ENCODE data around the gene ELL2. TPM values are rescaled to one million over a fixed set of nuclear protein-coding genes. Genes with fewer than 3 reads are reported as not detected.
"Not testable (repeated sequence)": the region's sequence is repeated elsewhere in the genome, so short reads cannot be mapped to it uniquely, and the experiment has no call there.

ELL2 gene
- total and polyA plus RNA-seq, 2 donors, result 14.1 to 30.2 TPM

DNA sequence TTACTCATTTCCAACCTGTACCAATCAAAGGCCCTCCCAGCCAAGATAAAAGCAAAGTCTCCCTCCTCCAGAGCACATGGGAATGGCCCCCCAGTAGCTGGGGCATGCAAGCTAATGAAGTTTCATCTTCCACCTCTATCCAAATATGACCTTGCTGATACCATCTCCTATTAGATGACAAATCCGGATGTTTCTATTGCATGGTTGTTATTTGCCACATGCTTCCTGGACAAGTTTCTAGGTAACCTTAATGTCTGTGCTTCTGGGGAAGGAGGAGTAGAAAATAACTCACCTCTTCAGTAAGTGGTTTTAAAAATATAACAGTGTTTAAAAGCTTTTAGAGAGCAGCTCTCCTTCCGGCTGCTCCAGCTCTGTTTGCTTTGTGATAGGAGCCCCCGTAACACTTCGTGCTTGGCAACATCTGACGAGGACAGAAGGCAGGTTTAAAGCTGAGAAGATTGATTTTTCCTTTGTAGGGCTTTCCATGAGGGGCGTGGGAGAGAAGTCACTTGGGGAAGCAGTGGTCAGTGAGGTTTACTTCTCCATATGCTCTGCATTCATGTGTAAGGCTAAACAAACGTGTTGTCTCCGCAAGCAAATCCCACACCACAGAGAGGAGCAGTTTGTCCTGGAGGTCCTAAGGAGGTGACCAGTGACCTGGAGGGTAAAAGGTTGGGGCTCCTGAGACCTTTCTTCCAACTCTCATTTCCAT lies 98.8 kb downstream of the ELL2 start:
- Histone ChIP-seq H3K36me3 (ENCODE audit: insufficient read depth) (no peaks in the 10 kb centered on the region), H3K4me3 (ENCODE audit: low read depth, low read length) (no peak overlapping the region), H3K27ac (ENCODE audit: low read depth) (peak overlapping the region; percentile 51), H3K4me1 (ENCODE audit: insufficient read depth) (peaks cover 2% of the 10 kb centered on the region)
- 84% methylated on average over 8 of the region's 8 CpGs for WGBS
- no peak for DNase-seq (ENCODE audit: extremely low spot score)

DNA sequence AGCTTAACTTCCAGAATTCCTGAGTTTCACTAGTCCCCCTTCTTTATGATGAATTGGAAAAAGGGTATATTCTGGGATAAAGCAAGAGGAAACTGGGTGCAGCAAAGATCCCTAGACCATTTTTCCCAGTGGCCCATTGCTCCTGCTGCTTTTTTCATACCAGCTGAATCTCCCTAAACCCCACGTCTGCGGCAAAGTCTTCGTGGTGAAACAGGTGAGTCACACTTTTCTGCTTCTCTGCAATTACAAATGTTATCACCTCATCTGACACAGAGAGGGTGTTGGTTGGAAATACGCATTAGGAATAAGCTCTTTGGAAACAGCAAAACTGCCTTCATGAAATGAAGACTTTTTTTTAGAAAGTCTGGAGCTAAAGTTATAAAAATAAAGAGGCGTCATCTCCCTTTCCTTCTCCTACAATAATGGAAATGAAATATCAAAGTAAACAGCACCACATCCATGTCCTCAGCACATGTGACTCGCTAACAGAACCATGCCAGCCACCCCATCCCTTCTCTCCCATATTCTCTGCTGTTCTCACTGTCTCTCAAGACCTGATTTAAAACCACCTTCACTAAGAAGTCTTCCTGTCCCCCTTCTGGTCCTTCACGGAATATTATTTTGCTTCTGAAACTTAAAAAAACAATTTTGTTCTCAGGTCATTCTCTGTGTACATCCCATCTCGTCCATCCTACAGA lies 99.6 kb downstream of the ELL2 start:
- Histone ChIP-seq H3K4me3 (ENCODE audit: low read depth, low read length) (no peak overlapping the region), H3K4me1 (ENCODE audit: insufficient read depth) (peaks cover 2% of the 10 kb centered on the region), H3K36me3 (ENCODE audit: insufficient read depth) (no peaks in the 10 kb centered on the region), H3K27ac (ENCODE audit: low read depth) (peak overlapping the region; percentile 56)
- 81% methylated on average over 8 of the region's 8 CpGs for WGBS
- no peak for DNase-seq (ENCODE audit: extremely low spot score)

DNA sequence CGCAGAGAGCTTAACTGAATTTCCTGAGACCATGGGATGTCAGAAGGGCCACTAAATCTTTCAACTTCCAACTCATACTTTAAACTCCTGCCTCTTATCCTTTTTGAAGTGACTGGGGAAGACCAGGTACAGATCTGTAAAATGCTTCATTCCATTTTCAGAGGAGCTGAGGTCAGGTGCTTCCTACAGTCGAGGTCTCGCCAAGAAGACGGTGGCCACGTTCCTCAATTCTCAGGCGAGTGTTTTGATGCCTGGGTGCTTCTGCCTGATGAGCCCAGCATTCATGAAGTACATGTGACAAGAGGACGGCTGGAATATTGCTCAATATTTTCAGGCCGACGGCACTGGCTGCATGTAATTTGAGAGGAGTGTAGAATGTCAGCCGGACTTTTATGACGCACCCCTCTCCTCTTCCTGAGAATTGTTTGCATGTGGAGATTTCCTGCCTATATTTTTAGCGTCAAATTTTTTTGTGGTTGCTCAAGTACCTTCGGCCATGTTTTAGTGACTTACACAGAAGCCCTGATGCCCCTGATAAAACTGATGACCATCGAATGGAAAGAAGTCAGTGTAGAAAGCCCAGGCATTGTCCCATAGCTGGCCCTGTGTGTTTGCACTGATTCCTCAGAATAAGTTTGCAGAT lies 100.3 kb downstream of the ELL2 start:
- WGBS, result 37% methylated on average over 14 of the region's 14 CpGs
- Histone ChIP-seq H3K36me3 (ENCODE audit: insufficient read depth) (no peaks in the 10 kb centered on the region), H3K27ac (ENCODE audit: low read depth) (peak overlapping the region; percentile 56), H3K4me1 (ENCODE audit: insufficient read depth) (peaks cover 2% of the 10 kb centered on the region), H3K4me3 (ENCODE audit: low read depth, low read length) (no peak overlapping the region)
- no peak for DNase-seq (ENCODE audit: extremely low spot score)

DNA sequence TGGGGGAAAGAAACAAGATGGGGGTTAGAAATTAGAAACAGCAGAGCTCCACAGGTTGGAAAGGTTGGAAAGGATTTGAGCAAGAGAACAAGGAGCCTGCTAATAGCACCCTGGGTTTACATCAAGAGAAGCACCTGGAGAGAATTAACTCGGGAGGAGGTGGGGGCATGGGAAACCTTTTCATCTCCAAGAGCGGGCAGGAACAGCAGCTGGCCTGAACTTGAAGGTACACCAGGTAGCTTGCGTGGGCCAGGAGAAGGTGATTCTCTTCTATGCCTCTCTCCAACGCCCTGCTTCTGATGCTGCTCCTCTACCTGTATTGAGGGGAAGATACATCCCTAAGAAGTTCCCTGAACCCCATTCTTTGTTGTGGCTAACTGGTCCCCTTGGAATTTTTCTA lies 102.0 kb downstream of the ELL2 start:
- H3K4me1 ChIP-seq (ENCODE audit: insufficient read depth), result peaks cover 2% of the 10 kb centered on the region

DNA sequence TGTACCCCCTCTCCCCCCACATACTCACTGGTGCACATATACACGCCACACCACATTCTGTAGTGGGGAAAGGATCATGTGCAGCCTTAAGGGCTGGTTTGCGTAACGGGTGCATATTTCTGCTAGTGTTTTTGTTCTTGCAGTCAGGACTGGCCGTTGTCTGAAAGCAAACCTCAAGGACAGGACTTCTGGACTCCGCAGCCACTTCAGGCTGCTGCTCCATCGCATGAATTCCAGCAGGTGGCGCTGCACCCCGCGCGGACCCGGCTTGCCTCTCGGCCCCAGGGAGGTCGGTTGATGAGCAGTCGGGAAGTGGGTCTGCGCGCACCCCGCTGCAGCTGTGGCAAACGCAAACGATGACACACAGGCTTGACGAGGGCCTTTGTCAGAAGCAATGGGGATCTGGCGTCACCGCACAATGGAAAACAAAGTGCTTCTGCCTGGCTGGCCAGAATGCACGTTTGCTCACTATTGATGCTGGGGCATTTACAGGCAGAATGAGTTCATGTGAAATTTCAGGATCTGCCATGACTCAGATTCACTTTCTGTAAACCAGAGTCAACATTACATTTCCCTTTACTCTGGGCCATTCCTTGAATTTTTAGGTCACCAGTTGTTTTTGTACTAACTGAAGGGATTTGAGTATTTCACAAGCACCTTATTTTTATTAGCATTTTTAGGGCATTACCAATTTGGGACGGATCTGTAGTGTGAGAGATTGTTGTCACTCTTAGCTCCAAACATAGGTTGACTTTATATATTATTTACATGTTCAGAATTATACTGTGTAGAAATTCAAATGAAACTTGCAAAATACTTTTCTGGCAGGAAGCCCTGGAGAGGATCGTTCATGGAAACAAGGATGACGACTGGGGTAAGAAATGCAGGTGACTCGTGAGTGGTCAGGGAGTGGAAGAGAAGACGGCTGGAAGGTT lies 102.7 kb downstream of the ELL2 start:
- WGBS, result 13% methylated on average over 28 of the region's 28 CpGs
- Histone ChIP-seq H3K4me3 (ENCODE audit: low read depth, low read length) (no peak overlapping the region), H3K4me1 (ENCODE audit: insufficient read depth) (peaks cover 2% of the 10 kb centered on the region), H3K27ac (ENCODE audit: low read depth) (peak overlapping the region; percentile 26), H3K36me3 (ENCODE audit: insufficient read depth) (no peaks in the 10 kb centered on the region)
- DNase-seq (ENCODE audit: extremely low spot score), result no peak

More for the DNA sequence above, 102.0 kb downstream of the ELL2 start:
- no peak overlapping the region for H3K4me3 ChIP-seq (ENCODE audit: low read depth, low read length)
- WGBS, result 97% methylated on average over 4 of the region's 4 CpGs
- no peaks in the 10 kb centered on the region for H3K36me3 ChIP-seq (ENCODE audit: insufficient read depth)
- H3K27ac ChIP-seq (ENCODE audit: low read depth), result no peak overlapping the region
- DNase-seq (ENCODE audit: extremely low spot score), result no peak

DNA sequence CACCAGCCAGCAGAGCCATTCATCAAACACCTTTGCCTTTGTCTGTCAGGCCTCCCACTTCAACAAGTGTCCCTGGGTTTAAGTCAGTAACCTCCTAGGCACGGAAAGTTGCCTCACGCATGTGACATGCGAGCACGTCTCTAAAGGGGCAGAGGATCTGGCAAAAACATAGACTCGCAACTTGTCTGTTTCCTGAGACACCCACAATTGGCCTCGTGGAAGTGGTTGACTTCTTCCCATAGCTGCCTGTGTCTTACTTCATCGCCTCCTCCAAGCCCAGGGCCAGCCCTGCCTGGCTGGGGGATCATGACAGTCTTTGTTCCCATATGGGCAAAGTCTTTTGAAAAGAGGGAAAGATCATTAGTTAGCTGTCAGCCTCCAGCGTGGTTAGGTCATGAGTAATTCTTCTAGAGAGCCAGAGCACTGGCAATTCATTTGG lies 103.6 kb downstream of the ELL2 start:
- WGBS, result 83% methylated on average over 8 of the region's 8 CpGs
- H3K4me3 ChIP-seq (ENCODE audit: low read depth, low read length), result no peak overlapping the region
- peaks cover 2% of the 10 kb centered on the region for H3K4me1 ChIP-seq (ENCODE audit: insufficient read depth)

DNA sequence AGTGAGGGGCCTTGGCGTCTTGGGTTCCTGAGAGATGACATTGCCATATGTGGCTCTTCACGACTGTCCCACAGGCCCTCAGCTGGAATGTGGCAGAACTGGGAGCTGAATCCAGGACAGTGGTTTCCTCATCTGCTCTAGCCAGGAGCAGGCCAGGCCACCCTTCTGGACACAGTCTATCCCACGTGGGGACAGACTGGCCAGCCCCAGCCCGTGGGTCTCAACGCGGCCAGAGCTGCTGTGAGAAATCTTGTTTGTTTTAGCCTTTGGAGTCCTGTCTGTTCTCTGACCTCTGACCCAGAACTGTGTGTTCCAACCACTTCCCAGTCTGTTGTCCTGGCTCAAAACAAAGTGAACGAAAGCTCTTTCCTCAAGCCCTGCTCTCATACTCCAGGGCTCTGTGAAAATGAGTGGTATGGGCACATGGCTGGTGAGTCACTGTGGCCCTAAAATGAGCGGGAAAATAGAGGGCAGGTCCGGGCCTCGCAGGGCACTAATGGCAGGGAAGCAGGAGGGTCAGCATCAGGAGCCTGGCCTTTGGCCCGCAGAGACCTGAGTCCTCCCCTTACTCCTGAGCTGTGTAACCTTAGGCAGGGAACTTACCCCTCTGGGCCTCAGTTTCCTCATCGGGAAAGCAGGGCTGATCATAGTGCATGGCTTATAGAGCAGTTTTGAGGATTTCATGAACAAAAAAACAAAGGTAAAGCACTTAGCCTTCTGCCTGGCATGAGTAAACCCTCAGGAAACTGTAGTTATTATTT lies 104.3 kb downstream of the ELL2 start:
- Histone ChIP-seq H3K36me3 (ENCODE audit: insufficient read depth) (no peaks in the 10 kb centered on the region), H3K27ac (ENCODE audit: low read depth) (peak overlapping the region; percentile 18), H3K4me1 (ENCODE audit: insufficient read depth) (peaks cover 2% of the 10 kb centered on the region), H3K4me3 (ENCODE audit: low read depth, low read length) (no peak overlapping the region)
- DNase-seq (ENCODE audit: extremely low spot score), result no peak
- WGBS, result 82% methylated on average over 12 of the region's 12 CpGs

More for the DNA sequence above, 103.6 kb downstream of the ELL2 start:
- no peak for DNase-seq (ENCODE audit: extremely low spot score)
- H3K27ac ChIP-seq (ENCODE audit: low read depth), result peak overlapping the region; percentile 26
- no peaks in the 10 kb centered on the region for H3K36me3 ChIP-seq (ENCODE audit: insufficient read depth)

DNA sequence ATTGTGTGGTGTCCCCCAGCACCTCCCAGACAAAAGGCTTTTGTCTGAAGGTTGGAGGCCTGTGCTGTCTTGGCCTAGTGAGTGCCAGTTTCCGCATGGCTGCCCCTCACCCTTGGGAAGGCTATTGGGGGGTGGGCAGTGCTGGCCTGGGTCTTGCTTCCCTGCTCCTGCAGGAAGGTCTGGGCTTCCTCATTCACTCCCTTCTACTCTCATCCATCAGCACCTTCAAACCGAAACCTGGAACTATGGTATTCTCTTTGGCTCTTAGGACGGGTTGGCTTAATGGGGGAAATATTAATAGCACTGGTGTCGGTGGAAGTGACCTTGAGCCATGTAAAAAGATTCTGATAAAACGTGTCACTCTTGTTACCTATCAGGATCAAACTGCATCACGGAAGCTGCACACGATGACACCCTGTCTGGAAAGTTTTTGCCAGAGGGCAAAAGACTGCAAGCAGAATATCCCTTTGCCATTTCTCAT lies 105.1 kb downstream of the ELL2 start:
- Histone ChIP-seq H3K4me1 (ENCODE audit: insufficient read depth) (no peaks in the 10 kb centered on the region), H3K27ac (ENCODE audit: low read depth) (no peak overlapping the region), H3K4me3 (ENCODE audit: low read depth, low read length) (no peak overlapping the region), H3K36me3 (ENCODE audit: insufficient read depth) (no peaks in the 10 kb centered on the region)
- WGBS, result 90% methylated on average over 7 of the region's 7 CpGs
- no peak for DNase-seq (ENCODE audit: extremely low spot score)

DNA sequence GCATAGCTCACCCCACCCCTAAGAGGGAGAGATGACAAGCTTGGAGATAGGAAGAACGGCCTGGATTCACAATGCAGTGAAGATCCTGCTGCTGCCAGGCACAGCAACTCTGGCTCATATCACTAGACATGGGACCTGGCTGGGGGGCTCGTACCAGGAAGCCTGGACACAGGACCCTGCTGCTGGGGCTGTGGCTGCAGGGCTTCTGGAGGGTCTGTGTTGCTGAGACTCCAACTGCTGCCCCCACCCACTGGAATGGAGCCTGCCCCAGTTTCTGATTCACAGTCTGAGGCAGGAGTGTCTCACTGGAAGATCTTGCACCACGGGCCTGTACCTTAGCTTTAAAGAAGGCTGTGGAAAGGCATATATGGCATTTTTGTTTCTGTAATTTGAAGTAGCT lies 108.2 kb downstream of the ELL2 start:
- no peaks in the 10 kb centered on the region for H3K4me1 ChIP-seq (ENCODE audit: insufficient read depth)
- H3K36me3 ChIP-seq (ENCODE audit: insufficient read depth), result no peaks in the 10 kb centered on the region
- no peak overlapping the region for H3K4me3 ChIP-seq (ENCODE audit: low read depth, low read length)
- WGBS, result 86% methylated on average over 3 of the region's 3 CpGs
- no peak overlapping the region for H3K27ac ChIP-seq (ENCODE audit: low read depth)
- DNase-seq (ENCODE audit: extremely low spot score), result no peak

DNA sequence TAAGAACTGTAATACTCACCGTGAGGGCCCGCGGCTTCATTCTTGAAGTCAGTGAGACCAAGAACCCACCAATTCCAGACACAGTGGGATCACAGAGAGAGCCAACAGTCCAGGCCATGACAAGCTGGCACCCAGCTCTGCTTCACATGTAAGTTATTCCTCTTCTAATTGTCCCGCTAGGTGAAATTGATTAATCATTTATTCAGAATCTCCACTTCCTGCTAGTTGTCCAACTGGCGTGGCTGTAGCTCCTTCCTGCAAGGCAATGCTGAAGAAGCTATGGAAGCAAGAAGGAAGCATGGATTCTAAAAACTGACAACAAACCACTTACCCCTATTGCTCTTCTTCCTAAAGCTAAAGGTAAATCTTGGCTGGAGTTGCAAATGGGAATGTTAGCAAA lies 109.1 kb downstream of the ELL2 start:
- no peaks in the 10 kb centered on the region for H3K36me3 ChIP-seq (ENCODE audit: insufficient read depth)
- 93% methylated on average over 5 of the region's 5 CpGs for WGBS
- DNase-seq (ENCODE audit: extremely low spot score), result no peak
- no peak overlapping the region for H3K4me3 ChIP-seq (ENCODE audit: low read depth, low read length)
- H3K27ac ChIP-seq (ENCODE audit: low read depth), result no peak overlapping the region
- no peaks in the 10 kb centered on the region for H3K4me1 ChIP-seq (ENCODE audit: insufficient read depth)

DNA sequence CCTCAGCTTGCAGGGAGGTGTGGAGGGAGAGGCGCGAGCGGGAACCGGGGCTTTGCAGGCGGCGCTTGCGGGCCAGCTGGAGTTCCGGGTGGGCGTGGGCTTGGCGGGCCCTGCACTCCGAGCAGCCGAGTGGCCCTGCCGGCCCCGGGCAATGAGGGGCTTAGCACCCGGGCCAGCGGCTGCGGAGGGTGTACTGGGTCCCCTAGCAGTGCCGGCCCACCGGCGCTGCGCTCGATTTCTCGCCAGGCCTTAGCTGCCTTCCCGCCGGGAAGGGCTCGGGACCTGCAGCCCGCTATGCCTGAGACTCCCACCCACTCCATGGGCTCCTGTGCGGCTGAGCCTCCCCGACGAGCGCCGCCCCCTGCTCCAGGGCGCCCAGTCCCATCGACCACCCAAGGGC lies 110.5 kb downstream of the ELL2 start:
- 98% methylated on average over 34 of the region's 34 CpGs for WGBS

DNA sequence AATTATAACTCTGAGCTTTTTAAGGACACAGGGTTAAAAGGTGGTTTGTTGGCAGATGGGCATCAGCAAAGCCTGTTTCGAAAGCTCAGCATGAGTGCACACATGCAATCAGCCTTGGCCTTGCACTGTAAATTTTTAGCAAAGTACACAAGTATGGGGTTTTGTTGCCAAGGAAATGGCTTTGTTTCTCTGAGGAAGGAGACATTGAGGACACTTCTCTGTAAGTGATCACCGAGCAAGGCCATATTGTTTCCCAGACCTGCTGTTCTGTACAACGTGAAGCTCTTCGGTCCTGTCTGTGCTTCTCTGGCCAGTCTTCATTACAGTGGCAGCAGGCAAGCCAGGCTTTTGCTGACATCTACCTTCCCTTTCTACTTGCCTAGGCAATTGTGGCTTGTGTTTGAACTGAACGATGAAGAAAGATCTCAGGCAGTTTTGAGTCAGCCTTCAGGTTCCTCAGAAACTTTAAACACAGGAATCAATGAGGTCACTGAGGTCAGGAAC lies 111.2 kb downstream of the ELL2 start:
- 79% methylated on average over 5 of the region's 5 CpGs for WGBS
- H3K4me3 ChIP-seq (ENCODE audit: low read depth, low read length), result no peak overlapping the region
- no peak overlapping the region for H3K27ac ChIP-seq (ENCODE audit: low read depth)
- no peaks in the 10 kb centered on the region for H3K4me1 ChIP-seq (ENCODE audit: insufficient read depth)
- H3K36me3 ChIP-seq (ENCODE audit: insufficient read depth), result no peaks in the 10 kb centered on the region
- no peak for DNase-seq (ENCODE audit: extremely low spot score)

More for the DNA sequence above, 110.5 kb downstream of the ELL2 start:
- not testable (repeated sequence) for H3K4me3 ChIP-seq (ENCODE audit: low read depth, low read length); H3K4me1 ChIP-seq (ENCODE audit: insufficient read depth); H3K36me3 ChIP-seq (ENCODE audit: insufficient read depth); DNase-seq (ENCODE audit: extremely low spot score); H3K27ac ChIP-seq (ENCODE audit: low read depth)

All from urinary bladder (tissue), 4 donors.